ENCODE measurements around the gene SHC4.
"Not testable (repeated sequence)": the region's sequence is repeated elsewhere in the genome, so short reads cannot be mapped to it uniquely, and the experiment has no call there.

The SHC4 gene

GRCh38 chr15:48916721-48917120, 47.0 kb downstream of the SHC4 start:
- DNase-seq, result no peak

- DNase-seq, result no peak
Measured at GRCh38 chr15:48915861-48916260, 47.9 kb downstream of the SHC4 start.

GRCh38 chr15:48914717-48915116, 49.0 kb downstream of the SHC4 start:
- peak in 1 of 2 experiments; percentile 16 for DNase-seq

- DNase-seq, result no peak
Measured at GRCh38 chr15:48913141-48913540, 50.6 kb downstream of the SHC4 start.

GRCh38 chr15:48910554-48910953, 53.2 kb downstream of the SHC4 start:
- not testable (repeated sequence) for DNase-seq

DNA sequence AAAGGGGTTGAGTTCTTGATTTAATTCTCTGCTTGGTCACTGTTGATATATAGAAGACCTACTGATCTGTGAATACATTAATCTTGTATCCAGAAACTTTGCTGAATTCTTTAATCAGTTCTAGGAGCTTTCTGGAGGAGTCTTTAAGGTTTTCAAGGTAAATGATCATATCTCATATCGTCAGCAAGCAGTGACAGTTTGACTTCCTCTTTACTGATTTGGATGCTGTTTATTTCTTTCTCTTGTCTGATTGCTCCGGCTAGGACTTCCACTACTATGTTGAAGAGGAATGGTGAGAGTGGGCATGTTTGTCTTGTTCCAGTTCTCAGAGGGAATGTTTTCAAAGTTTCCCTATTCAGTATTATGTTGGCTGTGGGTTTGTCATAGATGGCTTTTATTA, 54.4 kb downstream of the SHC4 start:
- DNase-seq, result not testable (repeated sequence)

GRCh38 chr15:48905847-48906246, 57.9 kb downstream of the SHC4 start:
- DNase-seq, result no peak

DNA sequence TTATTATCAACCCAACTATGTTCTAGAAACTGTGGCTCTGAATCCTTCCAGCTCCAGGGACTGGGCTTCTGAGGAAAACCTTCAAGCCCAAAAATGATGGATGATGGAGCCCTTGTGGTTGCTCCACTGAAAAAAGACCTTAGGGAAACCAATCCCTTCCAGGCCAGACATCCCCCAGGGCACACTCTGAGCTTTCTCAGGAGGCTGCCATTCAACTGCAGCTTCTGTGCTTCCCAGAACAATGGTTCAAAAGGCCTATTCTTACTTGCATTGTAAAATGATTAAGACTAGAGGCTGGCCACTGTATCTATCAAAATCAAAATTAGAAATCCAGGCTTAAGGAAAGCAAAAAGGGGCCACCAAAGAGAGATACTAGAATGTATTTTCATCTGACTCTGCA, 58.5 kb downstream of the SHC4 start:
- no peak for DNase-seq

DNA sequence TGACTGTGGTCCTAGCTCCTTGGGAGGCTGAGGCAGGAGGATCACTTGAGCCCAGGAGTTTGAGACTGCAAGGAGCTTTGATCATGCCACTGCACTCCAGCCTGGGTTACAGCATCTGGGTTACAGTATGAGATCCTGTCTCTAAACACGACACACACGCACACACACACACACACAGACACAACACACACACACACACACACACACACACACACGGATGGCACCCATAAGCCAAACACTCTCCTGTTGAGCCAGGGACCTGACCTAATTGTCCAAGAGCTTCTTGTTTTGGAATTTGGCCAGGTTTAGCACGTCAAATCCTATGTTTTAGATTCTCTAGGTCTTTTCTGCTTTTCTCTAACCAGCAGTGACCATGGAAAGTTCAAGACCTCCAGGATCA, 59.0 kb downstream of the SHC4 start:
- DNase-seq, result no peak

- DNase-seq, result no peak
Measured at GRCh38 chr15:48899793-48900192, 63.9 kb downstream of the SHC4 start.

- no peak for DNase-seq
Measured at GRCh38 chr15:48898446-48898845, 65.3 kb downstream of the SHC4 start.

GRCh38 chr15:48898032-48898431, 65.7 kb downstream of the SHC4 start:
- no peak for DNase-seq

DNA sequence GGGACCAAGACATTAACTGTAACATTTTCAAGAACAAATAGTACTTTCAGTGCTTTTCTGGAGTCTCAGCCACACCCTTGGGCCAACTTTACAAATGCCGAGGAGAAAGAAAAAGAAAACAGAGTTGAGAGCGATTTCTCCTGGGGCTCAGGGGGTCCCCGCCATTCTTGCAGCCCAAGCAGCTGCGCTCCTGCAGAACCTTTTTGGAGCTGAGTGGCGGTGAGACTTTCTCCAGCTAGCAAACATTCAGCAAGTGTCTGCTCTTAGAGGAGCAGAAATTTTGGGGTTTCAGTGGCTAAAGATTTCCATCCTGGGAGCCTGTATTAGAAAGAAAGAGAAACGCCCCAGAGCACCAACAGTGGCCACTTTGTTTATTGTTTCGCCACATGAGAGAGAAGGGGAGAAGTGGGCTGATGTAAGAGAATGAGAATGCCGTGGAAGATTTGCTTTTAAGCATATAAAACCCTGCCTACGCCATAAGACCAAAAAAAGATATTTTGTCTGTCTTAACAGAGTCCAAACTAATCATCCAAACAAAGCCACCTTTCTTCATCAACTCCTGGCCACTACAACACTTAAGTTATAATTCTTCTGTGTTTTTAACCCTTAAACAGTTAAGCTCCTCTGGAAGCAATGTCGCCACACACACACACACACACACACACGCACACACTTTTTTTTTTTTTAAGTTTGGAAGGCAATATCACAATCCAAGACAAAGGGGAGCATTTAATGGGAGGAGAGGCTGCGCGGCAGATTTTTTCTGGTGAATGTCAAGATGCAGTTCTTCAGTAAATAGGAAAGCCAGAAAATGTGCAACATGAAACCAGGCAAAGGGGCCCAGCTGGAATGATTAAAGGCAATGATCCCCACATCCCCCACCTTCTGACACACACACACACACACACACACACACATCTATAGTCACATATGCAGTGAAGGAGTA, 66.6 kb downstream of the SHC4 start:
- no peak for DNase-seq

- no peak for DNase-seq
Measured at GRCh38 chr15:48893311-48893710, 70.4 kb downstream of the SHC4 start.

GRCh38 chr15:48891232-48891765, 72.4 kb downstream of the SHC4 start:
- DNase-seq, result no peak

DNA sequence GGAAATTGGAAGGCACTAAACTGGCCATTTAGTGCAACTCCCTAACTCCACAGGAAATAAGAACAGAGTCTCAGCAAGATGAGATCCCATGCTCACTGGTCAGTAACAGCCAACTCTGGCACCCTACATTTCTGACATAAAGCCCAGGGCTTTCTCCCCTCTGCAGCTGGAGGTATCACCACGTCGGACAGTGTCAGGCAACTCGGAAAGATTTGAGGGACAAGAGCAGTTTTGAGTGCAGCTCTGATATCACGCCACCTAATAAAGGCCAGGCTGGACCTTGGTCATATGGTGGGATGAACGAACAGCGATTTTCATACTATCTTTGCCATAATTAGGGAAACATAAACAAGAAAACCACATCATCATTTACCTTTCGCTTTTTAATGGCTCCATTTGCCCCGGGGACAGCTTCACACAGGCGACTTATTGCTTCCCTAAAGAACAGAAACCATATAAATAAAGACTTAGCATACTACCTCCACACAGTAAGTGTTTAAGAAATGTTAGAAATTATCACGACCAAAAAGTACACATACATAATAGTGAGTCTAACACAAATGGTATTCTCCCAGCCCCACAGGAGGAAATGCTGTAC, 73.2 kb downstream of the SHC4 start:
- no peak for DNase-seq

DNA sequence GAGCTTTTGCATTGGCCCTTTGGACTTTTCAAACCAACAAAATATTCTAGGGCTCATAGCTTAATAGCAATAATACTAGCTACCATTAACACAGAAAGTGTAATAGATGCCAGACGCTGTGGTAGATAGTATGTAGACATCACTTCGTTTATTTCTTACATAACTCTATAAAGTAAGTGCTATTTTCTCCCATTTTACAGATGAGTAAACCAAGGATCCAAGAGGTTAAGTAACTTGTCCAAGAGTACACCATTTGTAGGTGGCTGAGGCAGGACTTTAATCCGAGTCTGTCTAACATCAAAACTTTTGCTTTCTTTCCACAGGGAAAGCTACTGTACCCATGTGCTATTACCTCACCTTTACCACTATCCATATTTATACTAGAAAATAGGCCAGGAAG, 73.8 kb downstream of the SHC4 start:
- no peak for DNase-seq

DNA sequence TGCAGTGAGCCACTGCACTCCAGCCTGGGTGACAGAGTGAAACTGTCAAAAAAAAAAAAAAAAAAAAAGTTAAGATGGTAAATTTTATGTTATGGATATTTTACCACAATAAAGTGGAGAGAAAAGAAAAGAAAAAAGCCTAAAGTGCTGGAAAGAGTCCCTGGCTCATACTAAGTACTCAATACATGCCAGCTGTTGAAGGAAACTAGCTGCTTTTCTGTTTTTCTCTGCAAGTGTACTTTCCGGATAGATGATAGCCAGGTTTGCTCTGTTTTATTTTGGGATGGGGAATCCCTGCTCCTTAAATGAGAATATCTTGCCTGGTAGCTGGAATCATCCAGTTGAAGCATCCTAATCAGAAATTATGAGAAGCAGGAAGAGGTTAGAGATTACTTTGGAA, 74.9 kb downstream of the SHC4 start:
- DNase-seq, result no peak

- no peak for DNase-seq
Measured at GRCh38 chr15:48888191-48888590, 75.5 kb downstream of the SHC4 start.

DNA sequence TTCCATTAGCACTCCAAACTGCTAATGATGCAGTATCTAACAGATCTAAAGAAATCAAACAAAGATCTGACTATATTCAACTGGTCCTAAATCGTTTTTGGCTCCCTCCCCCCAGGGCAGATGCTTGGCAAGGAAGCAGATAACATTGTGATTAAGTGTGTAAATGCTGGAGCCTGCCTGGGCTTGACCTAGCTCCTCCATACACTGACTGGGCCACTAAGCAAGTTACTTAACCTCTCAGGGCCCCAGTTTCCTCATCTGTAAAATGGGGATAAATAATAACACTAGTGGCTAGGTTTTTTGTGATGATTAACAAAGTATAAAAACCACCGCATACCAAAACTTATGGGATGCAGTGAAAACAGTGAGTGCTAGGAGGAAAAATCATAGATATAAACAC, 76.6 kb downstream of the SHC4 start:
- DNase-seq, result no peak

DNA sequence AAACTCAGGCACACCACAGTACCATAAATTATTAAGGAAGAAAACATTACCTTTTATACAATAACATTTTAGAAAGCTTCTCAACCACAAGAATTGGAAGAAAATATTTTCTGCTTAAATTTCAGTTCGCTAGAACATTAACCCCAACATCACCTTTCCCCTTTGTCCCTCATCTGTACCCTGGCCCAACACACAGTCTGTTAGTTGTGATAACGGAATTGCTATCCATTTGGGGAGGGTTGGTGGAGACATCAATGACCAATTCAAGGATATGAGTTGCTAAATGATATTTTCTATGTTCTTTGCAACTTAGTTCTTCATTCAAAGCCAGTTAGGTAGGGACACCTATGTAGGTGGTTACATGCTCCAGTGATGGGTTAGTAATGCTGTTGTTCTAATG, 80.0 kb downstream of the SHC4 start:
- DNase-seq, result no peak

DNA sequence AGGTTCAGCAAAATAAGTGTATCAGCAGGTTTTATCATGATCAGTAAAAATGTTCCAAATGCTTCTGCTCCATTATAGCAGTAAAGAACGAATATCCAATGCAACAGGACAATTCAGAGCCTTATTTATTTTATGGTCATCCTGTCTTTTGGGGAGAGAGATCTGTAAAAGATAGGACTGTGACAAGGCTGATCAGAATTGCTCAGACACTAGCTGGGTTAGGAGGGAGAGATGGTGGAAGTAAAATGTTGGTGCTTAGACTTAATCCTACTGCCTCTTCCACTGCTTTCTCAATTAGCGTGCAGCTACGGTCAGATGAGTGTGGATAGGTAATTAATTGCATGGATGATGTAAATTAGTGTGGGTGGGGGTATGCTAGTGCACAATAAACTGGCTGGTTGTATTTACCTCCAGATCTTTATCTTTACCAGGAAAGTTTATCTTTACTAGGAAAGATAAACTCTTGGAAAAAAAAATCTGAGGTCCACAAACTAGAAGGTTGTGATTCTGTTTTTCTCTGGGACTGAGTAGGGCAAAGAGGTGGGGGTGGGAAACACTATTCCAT, 83.6 kb downstream of the SHC4 start:
- no peak for DNase-seq

- peak; percentile 90 to 94 for DNase-seq
Measured at GRCh38 chr15:48877630-48878595, 85.8 kb downstream of the SHC4 start, which contains the start of gene EID1. TSS of gene EID1 (plus strand) at chr15:48878134. CDS start at chr15:48878177, 43 bp downstream.

Measured in AML-193 (cell line).